HCT116 (cell line): Measurements from ENCODE around the gene TARM1.

Source experiments
- CBX3 ChIP-seq: IDR thresholded peaks from 2 replicates; pipeline ENCODE4 v1.6.1; 2012; ENCODE audit warnings: low read depth
- EGR1 ChIP-seq: IDR thresholded peaks from 2 replicates; pipeline ENCODE4 v1.6.1; 2012; ENCODE audit warnings: low read depth
- EZH2 ChIP-seq: fragments of 200-600 bp; sonication (generic); IDR thresholded peaks from 2 replicates; pipeline ENCODE4 v1.6.1; 2017; ENCODE audit warnings: antibody characterized with exemption, mixed run types
- EZH2phosphoT487 ChIP-seq: fragments of 200-600 bp; IDR thresholded peaks from 2 replicates; pipeline ENCODE4 v1.6.1; 2018; ENCODE audit warnings: antibody characterized with exemption, borderline replicate concordance
- POLR2AphosphoS5 ChIP-seq: IDR thresholded peaks from 2 replicates; pipeline ENCODE4 v1.6.1; 2011; ENCODE audit warnings: mild to moderate bottlenecking, low read depth, low read length, moderate library complexity
- SIN3A ChIP-seq: IDR thresholded peaks from 2 replicates; pipeline ENCODE4 v1.6.1; 2012; ENCODE audit warnings: low read depth
- YY1 ChIP-seq: IDR thresholded peaks from 2 replicates; pipeline ENCODE4 v1.6.1; 2011; ENCODE audit warnings: low read length, low read depth, moderate library complexity, mild to moderate bottlenecking; ENCODE audit not compliant: insufficient replicate concordance; ENCODE audit errors: extremely low read depth
- TF ChIP-seq, protein P1 (sequence below), 3 experiments: fragments of 200-600 bp in 1 of 3; sonication (generic) in 1 of 3; IDR thresholded peaks in 2 of 3; conservative IDR thresholded peaks in 1 of 3; 2 replicates each; pipeline ENCODE4 v1.5.1; 2012 to 2017; ENCODE audit warnings: low read depth in 2 of 3, low read length in 2 of 3, antibody characterized with exemption in 1 of 3, borderline replicate concordance in 1 of 3, control low read depth in 1 of 3, mild to moderate bottlenecking in 1 of 3, mixed read lengths in 1 of 3, mixed run types in 1 of 3, moderate library complexity in 1 of 3; ENCODE audit not compliant: insufficient read depth in 1 of 3

- TF ChIP-seq YY1 (no peak), SIN3A (no peak), EZH2phosphoT487 (no peak), EGR1 (no peak), EZH2 (no peak), CBX3 (no peak), POLR2AphosphoS5 (no peak)
- TF ChIP-seq, protein P1, sequence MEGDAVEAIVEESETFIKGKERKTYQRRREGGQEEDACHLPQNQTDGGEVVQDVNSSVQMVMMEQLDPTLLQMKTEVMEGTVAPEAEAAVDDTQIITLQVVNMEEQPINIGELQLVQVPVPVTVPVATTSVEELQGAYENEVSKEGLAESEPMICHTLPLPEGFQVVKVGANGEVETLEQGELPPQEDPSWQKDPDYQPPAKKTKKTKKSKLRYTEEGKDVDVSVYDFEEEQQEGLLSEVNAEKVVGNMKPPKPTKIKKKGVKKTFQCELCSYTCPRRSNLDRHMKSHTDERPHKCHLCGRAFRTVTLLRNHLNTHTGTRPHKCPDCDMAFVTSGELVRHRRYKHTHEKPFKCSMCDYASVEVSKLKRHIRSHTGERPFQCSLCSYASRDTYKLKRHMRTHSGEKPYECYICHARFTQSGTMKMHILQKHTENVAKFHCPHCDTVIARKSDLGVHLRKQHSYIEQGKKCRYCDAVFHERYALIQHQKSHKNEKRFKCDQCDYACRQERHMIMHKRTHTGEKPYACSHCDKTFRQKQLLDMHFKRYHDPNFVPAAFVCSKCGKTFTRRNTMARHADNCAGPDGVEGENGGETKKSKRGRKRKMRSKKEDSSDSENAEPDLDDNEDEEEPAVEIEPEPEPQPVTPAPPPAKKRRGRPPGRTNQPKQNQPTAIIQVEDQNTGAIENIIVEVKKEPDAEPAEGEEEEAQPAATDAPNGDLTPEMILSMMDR (IDR thresholded peaks at IDR 0.05 in 2 of 3, conservative IDR thresholded peaks at IDR 0.05 in 1 of 3; ENCODE audit: borderline replicate concordance in 1 of 3, insufficient read depth in 1 of 3, low read depth in 2 of 3, low read length in 2 of 3): no peak
Observed at GRCh38 chr19:54063350-54064116, 17.6 kb downstream of the TARM1 start, which contains the start of gene VSTM1.
